HepG2 (cell line): ENCODE data around the gene UTP25. TPM values are rescaled to one million over a fixed set of nuclear protein-coding genes. Genes with fewer than 3 reads are reported as not detected.
A peak's percentile ranks its signal among the peaks of the same experiment; 100 is the strongest.

ENCODE experiments used
- CENPT ChIP-seq: sonication (generic); formaldehyde crosslinking; IDR thresholded peaks from 2 replicates; pipeline ENCODE4 v1.8.0; 2022; ENCODE audit warnings: low read depth, mild to moderate bottlenecking, moderate library complexity, missing genetic modification reagents
- HCFC1 ChIP-seq: fragments of 150-350 bp; IDR thresholded peaks from 2 replicates; pipeline ENCODE4 v1.6.1; 2014; ENCODE audit warnings: low read depth, low read length
- HNRNPK ChIP-seq: fragments of 200-400 bp; formaldehyde crosslinking; IDR thresholded peaks from 2 replicates; pipeline ENCODE4 v1.6.1; 2018; ENCODE audit warnings: low read length, low read depth, moderate library complexity, mild to moderate bottlenecking; ENCODE audit not compliant: poor library complexity, severe bottlenecking
- JUNB ChIP-seq: sonication (generic); formaldehyde crosslinking; IDR thresholded peaks from 2 replicates; pipeline ENCODE4 v1.8.0; 2022; ENCODE audit warnings: missing genetic modification reagents, mild to moderate bottlenecking, borderline replicate concordance
- RARG ChIP-seq: sonication (generic); formaldehyde crosslinking; IDR thresholded peaks from 2 replicates; pipeline ENCODE4 v1.4.0; 2020; ENCODE audit warnings: low read depth, mild to moderate bottlenecking, missing genetic modification reagents
- RBAK ChIP-seq: sonication (generic); formaldehyde crosslinking; IDR thresholded peaks from 2 replicates; pipeline ENCODE4 v1.5.1; 2020; ENCODE audit warnings: mild to moderate bottlenecking, missing genetic modification reagents
- RXRB ChIP-seq: IDR thresholded peaks from 2 replicates; pipeline ENCODE4 v1.6.1; 2016; ENCODE audit warnings: borderline replicate concordance, missing genetic modification reagents, missing compliant biosample characterization
- SMC3 ChIP-seq: IDR thresholded peaks from 2 replicates; pipeline ENCODE4 v1.6.1; 2011; ENCODE audit warnings: low read length, improper control_type of control experiment
- SNAI1 ChIP-seq: sonication (generic); formaldehyde crosslinking; IDR thresholded peaks from 2 replicates; pipeline ENCODE4 v1.5.0; 2020; ENCODE audit warnings: mild to moderate bottlenecking, missing genetic modification reagents, borderline replicate concordance
- TCF7L2 ChIP-seq: IDR thresholded peaks from 2 replicates; pipeline ENCODE4 v1.6.1; 2011; ENCODE audit warnings: mild to moderate bottlenecking, low read depth, low read length, moderate library complexity
- TEF ChIP-seq: sonication (generic); formaldehyde crosslinking; IDR thresholded peaks from 2 replicates; pipeline ENCODE4 v1.5.0; 2020; ENCODE audit warnings: missing genetic modification reagents
- TERF1 ChIP-seq: sonication (generic); formaldehyde crosslinking; IDR thresholded peaks from 2 replicates; pipeline ENCODE4 v1.8.0; 2022; ENCODE audit warnings: mild to moderate bottlenecking, missing genetic modification reagents, moderate library complexity
- TRIM24 ChIP-seq: sonication (generic); formaldehyde crosslinking; IDR thresholded peaks from 2 replicates; pipeline ENCODE4 v1.8.0; 2022; ENCODE audit warnings: mild to moderate bottlenecking, missing genetic modification reagents
- ZNF234 ChIP-seq: sonication (generic); formaldehyde crosslinking; conservative IDR thresholded peaks from 2 replicates; pipeline ENCODE4 v1.5.1; 2020; ENCODE audit warnings: mild to moderate bottlenecking, missing genetic modification reagents
- ZNF441 ChIP-seq: sonication (generic); formaldehyde crosslinking; IDR thresholded peaks from 2 replicates; pipeline ENCODE4 v1.7.0; 2021; ENCODE audit warnings: missing genetic modification reagents, borderline replicate concordance
- ZNF503 ChIP-seq: sonication (generic); formaldehyde crosslinking; IDR thresholded peaks from 2 replicates; pipeline ENCODE4 v1.4.0; 2020; ENCODE audit warnings: missing genetic modification reagents
- ZNF589 ChIP-seq: sonication (generic); formaldehyde crosslinking; conservative IDR thresholded peaks from 2 replicates; pipeline ENCODE4 v1.8.0; 2022; ENCODE audit warnings: mild to moderate bottlenecking, moderate library complexity, missing genetic modification reagents
- ZNF619 ChIP-seq: sonication (generic); formaldehyde crosslinking; IDR thresholded peaks from 2 replicates; pipeline ENCODE4 v1.4.0; 2020; ENCODE audit warnings: mild to moderate bottlenecking, missing genetic modification reagents
- ZNF652 ChIP-seq: IDR thresholded peaks from 2 replicates; pipeline ENCODE4 v1.6.1; 2016; ENCODE audit warnings: low read depth, borderline replicate concordance
- ZNF776 ChIP-seq: sonication (generic); formaldehyde crosslinking; IDR thresholded peaks from 2 replicates; pipeline ENCODE4 v1.4.0; 2020; ENCODE audit warnings: mild to moderate bottlenecking, missing genetic modification reagents
- polyA plus RNA-seq, 8 experiments: library from polyadenylated mRNA; depleted of rRNA in 3 of 8; stranded (reverse) in 7 of 8; unstranded in 1 of 8; fragments of >200 nt; fragmentation: Illumina TruSeq in 4 of 8; extraction: Trizol in 4 of 8; gene quantifications; 2 replicates each; pipeline versions ENCODE4 v1.2.1 to v1.2.3, GENCODE V29; 2011 to 2016; ENCODE audit warnings: low read depth in 4 of 8, missing spikeins in 1 of 8, mixed read lengths in 1 of 8; ENCODE audit not compliant: insufficient read depth in 1 of 8
- total RNA-seq, 5 experiments: library from RNA; depleted of rRNA; stranded (reverse); fragments of >200 nt; fragmentation: Illumina TruSeq; extraction: Trizol; gene quantifications; 2 replicates each; pipeline ENCODE4 v1.2.3, GENCODE V29; 2016; ENCODE audit warnings: low read depth in 1 of 5
- TF ChIP-seq, protein P1 (sequence below): sonication (generic); formaldehyde crosslinking; IDR thresholded peaks from 2 replicates; pipeline ENCODE4 v1.4.0; 2020; ENCODE audit warnings: missing genetic modification reagents, borderline replicate concordance
- TF ChIP-seq, protein P2 (sequence below): sonication (generic); formaldehyde crosslinking; IDR thresholded peaks from 2 replicates; pipeline ENCODE4 v1.8.0; 2022; ENCODE audit warnings: mild to moderate bottlenecking, missing genetic modification reagents, moderate library complexity

UTP25 gene
- total and polyA plus RNA-seq, 2 of the 13 experiments (the other 11 are each of a cell fraction or from before 2014, with no cell fraction given) = 4.8 to 5.7 TPM

DNA sequence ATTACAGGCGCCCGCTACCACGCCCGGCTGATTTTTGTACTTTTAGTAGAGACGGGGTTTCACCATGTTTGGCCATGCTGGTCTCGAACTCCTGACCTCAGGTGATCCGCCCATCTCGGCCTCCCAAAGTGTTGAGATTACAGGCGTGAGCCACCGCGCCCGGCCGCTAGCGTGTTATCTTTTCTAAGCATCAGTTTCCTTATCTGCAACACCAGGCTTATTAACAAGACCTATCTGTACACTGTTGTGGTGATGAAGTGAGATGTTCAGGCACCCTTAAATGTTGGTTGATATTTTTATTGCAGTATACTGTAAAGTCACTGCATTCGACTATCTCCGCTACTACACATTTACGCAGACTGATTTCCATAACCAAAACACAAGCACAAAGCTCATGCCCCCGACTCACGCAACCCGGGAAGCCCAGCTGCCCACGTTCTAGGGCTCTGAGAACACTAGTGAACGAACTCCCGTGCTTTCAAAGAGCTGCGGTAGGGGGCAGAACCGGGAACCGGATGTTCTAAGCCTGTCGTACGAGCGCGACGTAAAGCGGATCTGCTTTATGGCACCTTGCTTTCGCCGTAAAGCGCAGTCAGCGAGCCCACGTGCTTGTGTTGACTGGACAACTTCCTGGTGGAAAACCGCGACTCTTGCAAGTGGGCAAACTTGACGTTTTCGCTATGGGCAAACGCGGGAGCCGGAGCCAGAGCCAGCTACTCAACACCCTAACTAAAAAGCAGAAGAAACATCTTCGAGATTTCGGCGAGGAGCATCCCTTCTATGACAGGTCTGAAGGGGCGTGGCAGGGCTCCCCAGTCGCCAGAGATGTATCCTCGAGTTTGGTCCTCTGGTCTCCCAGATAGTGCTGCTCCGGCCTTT lies at the start of gene UTP25 (continued):
- TF ChIP-seq, protein P1, sequence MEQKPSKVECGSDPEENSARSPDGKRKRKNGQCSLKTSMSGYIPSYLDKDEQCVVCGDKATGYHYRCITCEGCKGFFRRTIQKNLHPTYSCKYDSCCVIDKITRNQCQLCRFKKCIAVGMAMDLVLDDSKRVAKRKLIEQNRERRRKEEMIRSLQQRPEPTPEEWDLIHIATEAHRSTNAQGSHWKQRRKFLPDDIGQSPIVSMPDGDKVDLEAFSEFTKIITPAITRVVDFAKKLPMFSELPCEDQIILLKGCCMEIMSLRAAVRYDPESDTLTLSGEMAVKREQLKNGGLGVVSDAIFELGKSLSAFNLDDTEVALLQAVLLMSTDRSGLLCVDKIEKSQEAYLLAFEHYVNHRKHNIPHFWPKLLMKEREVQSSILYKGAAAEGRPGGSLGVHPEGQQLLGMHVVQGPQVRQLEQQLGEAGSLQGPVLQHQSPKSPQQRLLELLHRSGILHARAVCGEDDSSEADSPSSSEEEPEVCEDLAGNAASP = no peak
- no peak for TF ChIP-seq RARG (CRISPR knock-in tag)
- peak; percentile 52; the same call in 1 of the 2 replicates for TF ChIP-seq RXRB (CRISPR knock-in tag)
- 0 out of 2 replicates have a peak, but pooled peaks have one; percentile 42 for TF ChIP-seq ZNF441 (CRISPR knock-in tag)
- TF ChIP-seq, protein P2, sequence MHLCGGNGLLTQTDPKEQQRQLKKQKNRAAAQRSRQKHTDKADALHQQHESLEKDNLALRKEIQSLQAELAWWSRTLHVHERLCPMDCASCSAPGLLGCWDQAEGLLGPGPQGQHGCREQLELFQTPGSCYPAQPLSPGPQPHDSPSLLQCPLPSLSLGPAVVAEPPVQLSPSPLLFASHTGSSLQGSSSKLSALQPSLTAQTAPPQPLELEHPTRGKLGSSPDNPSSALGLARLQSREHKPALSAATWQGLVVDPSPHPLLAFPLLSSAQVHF (CRISPR knock-in tag) = no peak
- TF ChIP-seq TRIM24 (CRISPR knock-in tag) = no peak
- TF ChIP-seq SMC3 = no peak
- no peak for TF ChIP-seq ZNF619
- no peak for TF ChIP-seq ZNF503 (CRISPR knock-in tag)
- no peak for TF ChIP-seq SNAI1 (CRISPR knock-in tag)
- no peak for TF ChIP-seq ZNF234 (CRISPR knock-in tag)
- TF ChIP-seq ZNF652 (CRISPR knock-in tag) = peak; percentile 37; the same call in 1 of the 2 replicates
- TF ChIP-seq TEF (CRISPR knock-in tag) = no peak
- no peak for TF ChIP-seq RBAK (CRISPR knock-in tag)
- no peak for TF ChIP-seq ZNF589 (CRISPR knock-in tag)
- TF ChIP-seq TCF7L2 = no peak
- no peak for TF ChIP-seq TERF1 (CRISPR knock-in tag)
- TF ChIP-seq HCFC1 = peak; percentile 66; the same call in 1 of the 2 replicates
- TF ChIP-seq ZNF776 = no peak
- no peak for TF ChIP-seq HNRNPK
- TF ChIP-seq CENPT (CRISPR knock-in tag) = 0 out of 2 replicates have a peak, but pooled peaks have one; percentile 53
- TF ChIP-seq JUNB = no peak
